K562 (cell line): ENCODE data around the gene CHIC2. TPM values are rescaled to one million over a fixed set of nuclear protein-coding genes. Genes with fewer than 3 reads are reported as not detected.
A peak's percentile ranks its signal among the peaks of the same experiment; 100 is the strongest.

Experiments used
- ATAC-seq: fragments of 200-7000 bp; cut with Tn5 transposase; 3 replicates; pipeline ENCODE4 v1.9.1; 2020; ENCODE audit warnings: moderate library complexity
- BruUV-seq: library from RNA; stranded (reverse); fragments of 400-500 nt; replicated peaks from 2 replicates; lab custom pipeline; 2021; lab: Mats Ljungman, UMichigan
- CTCF ChIA-PET: fragments of 300-600 bp; formaldehyde crosslinking; extraction: SDS; loops from one replicate; lab custom pipeline; 2021; ENCODE audit warnings: low intra/inter-chr PET ratio; lab: Yijun Ruan, JAX
- POLR2A ChIA-PET: fragments of 300-600, 350-650 bp; sonication (Branson Sonifier 250); formaldehyde crosslinking; extraction: SDS; loops from one replicate; lab custom pipeline; 2021; ENCODE audit warnings: antibody characterized with exemption, inconsistent platforms; lab: Yijun Ruan, JAX
- DNase-seq, 4 experiments: peaks; one replicate each; pipeline versions ENCODE4 v3.0.0 to v3.0.0-alpha.2; 2011 to 2018; ENCODE audit warnings: low spot score in 3 of 4, mixed read lengths in 3 of 4; ENCODE audit errors: extremely low read depth in 1 of 4
- FAIRE-seq: peaks from 2 replicates; lab custom pipeline; 2011; peaks lifted over from hg19 to GRCh38; lab: Jason Lieb, UNC
- H2AFZ ChIP-seq: 2 replicates; pipeline ENCODE4 v1.6.0; 2011; ENCODE audit warnings: low read depth, low read length, control low read depth, inconsistent platforms
- H3K27ac ChIP-seq: fragments of 200-600 bp; 3 replicates; pipeline ENCODE4 v1.8.0; 2011; ENCODE audit warnings: low read depth, mild to moderate bottlenecking, control low read depth, inconsistent platforms, low read length, moderate library complexity, mixed read lengths; ENCODE audit errors: extremely low read depth
- H3K27me3 ChIP-seq, 2 experiments: fragments of 300-600 bp in 1 of 2; 2 replicates in 1 of 2; 3 replicates in 1 of 2; pipeline versions ENCODE4 v1.6.0 to v1.8.0; 2011; ENCODE audit warnings: inconsistent platforms in 2 of 2, low read length in 2 of 2, mild to moderate bottlenecking in 1 of 2, mixed read lengths in 1 of 2, moderate library complexity in 1 of 2; ENCODE audit not compliant: control insufficient read depth in 2 of 2, insufficient read depth in 2 of 2
- H3K36me3 ChIP-seq: fragments of 300-600 bp; 3 replicates; pipeline ENCODE4 v1.8.0; 2011; ENCODE audit warnings: mild to moderate bottlenecking, low read length, inconsistent platforms; ENCODE audit not compliant: control insufficient read depth, insufficient read depth
- H3K4me1 ChIP-seq, 2 experiments: fragments of 200-600 bp in 1 of 2; replicated peaks in 1 of 2; 2 replicates in 1 of 2; 3 replicates in 1 of 2; pipeline versions ENCODE4 v1.5.1 to v1.8.0; 2011; ENCODE audit warnings: inconsistent platforms in 2 of 2, low read length in 2 of 2, mild to moderate bottlenecking in 1 of 2, mixed read lengths in 1 of 2, moderate library complexity in 1 of 2; ENCODE audit not compliant: control insufficient read depth in 2 of 2, insufficient read depth in 2 of 2
- H3K4me2 ChIP-seq: 2 replicates; pipeline ENCODE4 v1.6.1; 2011; ENCODE audit warnings: low read length, control low read depth, inconsistent platforms, mixed read lengths; ENCODE audit not compliant: insufficient read depth
- H3K4me3 ChIP-seq: fragments of 200-600 bp; sonication (generic), shearing (Covaris generic); 2 replicates; pipeline ENCODE4 v1.5.1; 2016; ENCODE audit warnings: control low read depth, inconsistent platforms
- H3K79me2 ChIP-seq: fragments of 200-600 bp; 3 replicates; pipeline ENCODE4 v1.8.0; 2011; ENCODE audit warnings: low read length, inconsistent platforms; ENCODE audit not compliant: control insufficient read depth, insufficient read depth
- H3K9ac ChIP-seq, 2 experiments: 2 replicates each; pipeline versions ENCODE4 v1.6.0 to v1.6.1; 2011; ENCODE audit warnings: low read depth in 2 of 2, low read length in 2 of 2, control low read depth in 1 of 2, inconsistent platforms in 1 of 2, mild to moderate bottlenecking in 1 of 2, mixed read lengths in 1 of 2; ENCODE audit not compliant: insufficient read depth in 1 of 2
- H3K9me1 ChIP-seq: one replicate; pipeline ENCODE4 v1.6.0; 2011; ENCODE audit warnings: inconsistent platforms, mild to moderate bottlenecking, low read length, moderate library complexity; ENCODE audit not compliant: control insufficient read depth, insufficient read depth
- H3K9me3 ChIP-seq: replicated peaks from 2 replicates; pipeline ENCODE4 v1.5.1; 2011; ENCODE audit warnings: low read depth, low read length, inconsistent platforms; ENCODE audit not compliant: control insufficient read depth, insufficient read depth
- H4K20me1 ChIP-seq: replicated peaks from 2 replicates; pipeline ENCODE4 v1.6.1; 2011; ENCODE audit warnings: low read length, inconsistent platforms, mixed read lengths; ENCODE audit not compliant: control insufficient read depth, insufficient read depth
- ARID4B ChIP-seq: sonication (generic); formaldehyde crosslinking; IDR thresholded peaks from 2 replicates; pipeline ENCODE4 v1.8.0; 2022; ENCODE audit warnings: mild to moderate bottlenecking, missing genetic modification reagents
- ATF7 ChIP-seq: fragments of 450-650 bp; IDR thresholded peaks from 2 replicates; pipeline ENCODE4 v1.7.1; 2014; ENCODE audit warnings: mild to moderate bottlenecking, moderate library complexity
- FOXP1 ChIP-seq: sonication (generic); formaldehyde crosslinking; IDR thresholded peaks from 2 replicates; pipeline ENCODE4 v1.8.0; 2022; ENCODE audit warnings: mild to moderate bottlenecking, missing genetic modification reagents
- HNRNPLL ChIP-seq: fragments of 200-400 bp; formaldehyde crosslinking; IDR thresholded peaks from 2 replicates; pipeline ENCODE4 v1.6.1; 2017; ENCODE audit warnings: low read length, low read depth, mild to moderate bottlenecking; ENCODE audit not compliant: poor library complexity, severe bottlenecking
- MCM2 ChIP-seq: fragments of 450-650 bp; IDR thresholded peaks from 2 replicates; pipeline ENCODE4 v1.6.1; 2017; ENCODE audit warnings: low read depth, mild to moderate bottlenecking
- POLR2G ChIP-seq: fragments of 200-400 bp; formaldehyde crosslinking; IDR thresholded peaks from 2 replicates; pipeline ENCODE4 v1.6.1; 2017; ENCODE audit warnings: low read depth, mild to moderate bottlenecking, antibody characterized with exemption, low read length, moderate library complexity
- RAD21 ChIP-seq, 2 experiments: fragments of 250-450 bp in 1 of 2; fragments of 450-650 bp in 1 of 2; sonication (Bioruptor Pico) in 1 of 2; formaldehyde crosslinking in 1 of 2; IDR thresholded peaks in 1 of 2; conservative IDR thresholded peaks in 1 of 2; 2 replicates each; pipeline versions ENCODE4 v1.4.0 to v1.8.0; 2020 to 2022; ENCODE audit warnings: mild to moderate bottlenecking in 2 of 2, moderate library complexity in 1 of 2
- SNAPC5 ChIP-seq: fragments of 250-450 bp; sonication (Bioruptor Pico); IDR thresholded peaks from 2 replicates; pipeline ENCODE4 v1.8.0; 2021; ENCODE audit warnings: moderate library complexity, mild to moderate bottlenecking, inconsistent platforms
- SUPT5H ChIP-seq: fragments of 450-650 bp; IDR thresholded peaks from 2 replicates; pipeline ENCODE4 v1.6.1; 2016
- ZNF282 ChIP-seq: sonication (generic); formaldehyde crosslinking; IDR thresholded peaks from 2 replicates; pipeline ENCODE4 v1.8.1; 2023; ENCODE audit warnings: missing genetic modification reagents
- WGBS: fragments of 100-300 bp; shearing (Covaris generic); methylation state at CpG from one replicate; pipeline ENCODE4 v1.1.6; 2016; ENCODE audit warnings: low coverage, mixed read lengths; ENCODE audit not compliant: insufficient coverage; ENCODE audit errors: missing lambda C conversion rate; 5-methylcytosine and 5-hydroxymethylcytosine counted together
- in situ Hi-C: fragments of 300-500 bp; cut with MboI; formaldehyde crosslinking; loops from 4 replicates; pipeline ENCODE4 v1.15.0; 2018; ENCODE audit warnings: inconsistent platforms, mixed read lengths
- intact Hi-C: fragments of 100-400 bp; cut with micrococcal nuclease; formaldehyde crosslinking; loops from 2 replicates; pipeline ENCODE4 v1.14.2; 2022
- polyA plus RNA-seq, 8 experiments: library from polyadenylated mRNA; depleted of rRNA in 4 of 8; stranded (reverse) in 5 of 8; unstranded in 3 of 8; fragments of >200 nt; fragmentation: Nextera tagmentation in 2 of 8; fragmentation: Illumina TruSeq in 1 of 8; extraction: Ambion mirVana in 2 of 8; extraction: Trizol in 1 of 8; gene quantifications; 2 replicates each; pipeline versions ENCODE4 v1.2.1 to v1.2.3, GENCODE V29; 2011 to 2014; ENCODE audit warnings: inconsistent platforms in 1 of 8, missing spikeins in 1 of 8
- total RNA-seq, 7 experiments: library from RNA; depleted of rRNA in 6 of 7; stranded (reverse); fragments of >200 nt in 6 of 7; fragmentation: Illumina TruSeq in 2 of 7; extraction: Trizol in 2 of 7; gene quantifications; 2 replicates each; pipeline versions ENCODE4 v1.2.1 to v1.2.3, GENCODE V29; 2011 to 2021; ENCODE audit warnings: low replicate concordance in 1 of 7
- TF ChIP-seq, protein P1 (sequence below): fragments of 450-650 bp; IDR thresholded peaks from 2 replicates; pipeline ENCODE4 v1.6.1; 2017; ENCODE audit warnings: mild to moderate bottlenecking, moderate library complexity

CHIC2 gene
- total and polyA plus RNA-seq, 9 of the 15 experiments (the other 6 are each of a cell fraction or from before 2014, with no cell fraction given) = 0.89 to 25.1 (median 12.1) TPM

DNA sequence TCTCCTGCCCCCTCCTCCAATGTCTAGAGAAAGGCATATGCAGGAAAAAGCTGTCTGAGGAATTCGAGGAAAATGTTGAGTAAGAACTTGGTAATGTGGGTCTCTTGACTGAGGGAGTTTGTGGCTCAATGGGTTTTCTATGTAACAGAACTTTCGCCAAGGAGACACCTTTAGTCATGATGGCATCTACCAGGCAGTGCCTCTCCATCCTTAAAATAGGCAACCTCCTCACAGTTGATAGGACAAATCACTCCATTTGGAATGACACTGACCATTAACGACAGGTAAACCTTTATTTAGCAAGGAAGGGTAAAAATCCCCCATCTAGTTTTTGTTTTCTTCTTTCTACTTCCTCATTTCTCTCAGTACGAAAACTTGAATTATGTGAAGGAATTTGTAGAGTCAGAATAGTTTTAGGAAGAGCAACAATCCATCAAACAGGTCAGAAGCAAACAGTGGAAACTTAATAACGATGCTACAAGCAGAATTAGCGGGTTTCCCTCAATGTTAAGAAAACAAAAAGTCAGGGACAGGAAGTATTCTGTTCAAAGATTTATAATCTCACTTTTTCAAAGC, 38.2 kb upstream of the CHIC2 start:
- Histone ChIP-seq H3K79me2 (no peaks in the 10 kb centered on the region), H3K9me3 (no peaks in the 10 kb centered on the region), H3K27me3 (peaks cover 55 to 70% of the 10 kb centered on the region in 2 experiments), H3K4me2 (no peak overlapping the region), H4K20me1 (no peaks in the 10 kb centered on the region; the same call in 1 of the 2 replicates), H3K36me3 (no peaks in the 10 kb centered on the region), H3K27ac (no peak overlapping the region), H2AFZ (no peak overlapping the region), H3K9me1 (no peaks in the 10 kb centered on the region), H3K9ac (no peak overlapping the region), H3K4me1 (peaks cover 0 to 7% of the 10 kb centered on the region in 2 experiments; a peak in 2 of 5 replicates), H3K4me3 (no peak overlapping the region)
- in situ Hi-C loops = no loop called here
- DNase-seq (no peak), ATAC-seq (no peak), FAIRE-seq (peak; percentile 32)
- intact Hi-C loops = no loop called here
- 2% methylated on average over 6 of the region's 6 CpGs for WGBS
- ChIA-PET CTCF (no interaction called here), POLR2A (no interaction called here)
- no TSS peak for BruUV-seq
- TF ChIP-seq ARID4B (CRISPR knock-in tag) = no peak
- no peak for TF ChIP-seq HNRNPLL
- TF ChIP-seq MCM2 = no peak
- no peak for TF ChIP-seq SUPT5H
- TF ChIP-seq SNAPC5 (CRISPR knock-in tag) = no peak
- no peak for TF ChIP-seq RAD21 (CRISPR knock-in tag; conservative IDR thresholded peaks at IDR 0.05 in 1 of 2, IDR thresholded peaks at IDR 0.05 in 1 of 2)
- TF ChIP-seq ATF7 = no peak
- no peak for TF ChIP-seq ZNF282 (CRISPR knock-in tag)
- TF ChIP-seq, protein P1, sequence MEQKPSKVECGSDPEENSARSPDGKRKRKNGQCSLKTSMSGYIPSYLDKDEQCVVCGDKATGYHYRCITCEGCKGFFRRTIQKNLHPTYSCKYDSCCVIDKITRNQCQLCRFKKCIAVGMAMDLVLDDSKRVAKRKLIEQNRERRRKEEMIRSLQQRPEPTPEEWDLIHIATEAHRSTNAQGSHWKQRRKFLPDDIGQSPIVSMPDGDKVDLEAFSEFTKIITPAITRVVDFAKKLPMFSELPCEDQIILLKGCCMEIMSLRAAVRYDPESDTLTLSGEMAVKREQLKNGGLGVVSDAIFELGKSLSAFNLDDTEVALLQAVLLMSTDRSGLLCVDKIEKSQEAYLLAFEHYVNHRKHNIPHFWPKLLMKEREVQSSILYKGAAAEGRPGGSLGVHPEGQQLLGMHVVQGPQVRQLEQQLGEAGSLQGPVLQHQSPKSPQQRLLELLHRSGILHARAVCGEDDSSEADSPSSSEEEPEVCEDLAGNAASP = no peak
- no peak for TF ChIP-seq FOXP1 (CRISPR knock-in tag)
- TF ChIP-seq POLR2G = no peak
